NCI-H2029 treated with DMSO at 0.1 percent for 48 hours (cell line): ENCODE results near the gene TRABD2A.
"Not testable (repeated sequence)": the region's sequence is repeated elsewhere in the genome, so short reads cannot be mapped to it uniquely, and the experiment has no call there.

Experiments used
- DNase-seq: peaks from one replicate; lab custom pipeline; 2025; lab: John Stamatoyannopoulos, UW

TRABD2A gene

GRCh38 chr2:84778911-84779690, 101.8 kb downstream of the TRABD2A start:
- no peak for DNase-seq

- DNase-seq = no peak
Measured at GRCh38 chr2:84776011-84776410, 104.9 kb downstream of the TRABD2A start.

DNA sequence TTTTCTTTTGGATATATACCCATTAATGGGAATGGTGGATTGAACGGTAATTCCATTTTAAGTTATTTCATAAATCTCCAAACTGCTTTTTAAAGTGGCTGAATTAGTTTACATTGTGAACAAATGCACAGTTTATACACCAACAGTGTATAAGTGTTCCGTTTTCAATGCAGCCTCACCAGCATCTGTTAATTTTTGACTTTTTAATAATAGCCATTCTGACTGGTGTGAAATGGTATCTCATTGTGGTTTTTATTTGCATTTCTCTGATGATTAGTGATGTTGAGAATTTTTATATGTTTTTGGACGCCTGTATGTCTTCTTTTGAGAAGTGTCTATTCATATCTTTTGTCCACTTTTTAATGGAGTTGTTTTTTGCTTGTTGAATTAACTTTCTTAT, 107.3 kb downstream of the TRABD2A start:
- DNase-seq = not testable (repeated sequence)
